AG09319 (cell line): ENCODE data around the gene ZCCHC24.
"Not testable (repeated sequence)": the region's sequence is repeated elsewhere in the genome, so short reads cannot be mapped to it uniquely, and the experiment has no call there.

Experiments used
- DNase-seq: peaks from one replicate; pipeline ENCODE4 v3.0.0-alpha.2; 2010; ENCODE audit warnings: low read depth; ENCODE audit errors: extremely low read depth
- TF ChIP-seq, protein P1 (sequence below): IDR thresholded peaks from 2 replicates; pipeline ENCODE4 v1.5.1; 2011; ENCODE audit warnings: low read depth, mild to moderate bottlenecking, inconsistent platforms, low read length, moderate library complexity

The ZCCHC24 gene

DNA sequence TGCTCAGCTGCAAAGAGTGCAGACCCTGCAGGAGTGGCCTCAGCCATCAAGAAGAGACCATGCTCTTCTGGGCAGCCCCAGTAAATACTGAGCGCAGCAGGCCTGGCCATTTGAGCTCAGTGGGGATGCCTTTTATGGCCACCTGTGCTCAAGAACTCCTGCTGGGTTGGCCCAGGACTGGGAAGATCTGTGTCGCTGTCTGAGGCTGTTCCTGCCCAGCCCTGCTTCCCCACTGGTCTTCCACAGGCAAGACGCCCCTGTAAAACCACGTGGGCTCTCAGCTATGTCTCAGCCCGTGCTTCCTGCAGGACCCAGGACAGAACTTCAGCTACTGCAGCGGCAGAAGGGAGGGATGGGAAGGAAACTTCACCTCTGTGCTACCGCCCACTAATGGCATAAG is 108.7 kb downstream of the ZCCHC24 start:
- no peak for DNase-seq

DNA sequence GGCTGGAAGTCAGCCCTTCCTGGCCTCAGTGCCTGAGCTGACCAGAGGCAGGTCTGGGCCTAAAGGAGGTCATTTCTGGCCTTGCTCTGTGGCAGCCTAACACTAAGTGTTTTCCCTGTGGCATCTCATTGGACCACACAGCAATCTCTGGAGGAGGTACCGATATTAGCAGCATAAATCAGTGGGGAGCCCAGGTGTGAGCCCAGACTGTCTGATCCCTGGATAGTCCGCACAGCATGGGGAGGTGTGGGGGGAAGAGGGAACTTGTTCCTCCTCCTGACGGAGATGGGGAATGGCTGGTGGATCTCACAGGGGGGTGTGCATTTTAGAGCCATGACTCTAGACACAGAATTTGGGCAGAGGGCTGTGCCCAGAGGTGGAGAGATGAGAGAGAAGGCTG is 109.1 kb downstream of the ZCCHC24 start:
- TF ChIP-seq, protein P1, sequence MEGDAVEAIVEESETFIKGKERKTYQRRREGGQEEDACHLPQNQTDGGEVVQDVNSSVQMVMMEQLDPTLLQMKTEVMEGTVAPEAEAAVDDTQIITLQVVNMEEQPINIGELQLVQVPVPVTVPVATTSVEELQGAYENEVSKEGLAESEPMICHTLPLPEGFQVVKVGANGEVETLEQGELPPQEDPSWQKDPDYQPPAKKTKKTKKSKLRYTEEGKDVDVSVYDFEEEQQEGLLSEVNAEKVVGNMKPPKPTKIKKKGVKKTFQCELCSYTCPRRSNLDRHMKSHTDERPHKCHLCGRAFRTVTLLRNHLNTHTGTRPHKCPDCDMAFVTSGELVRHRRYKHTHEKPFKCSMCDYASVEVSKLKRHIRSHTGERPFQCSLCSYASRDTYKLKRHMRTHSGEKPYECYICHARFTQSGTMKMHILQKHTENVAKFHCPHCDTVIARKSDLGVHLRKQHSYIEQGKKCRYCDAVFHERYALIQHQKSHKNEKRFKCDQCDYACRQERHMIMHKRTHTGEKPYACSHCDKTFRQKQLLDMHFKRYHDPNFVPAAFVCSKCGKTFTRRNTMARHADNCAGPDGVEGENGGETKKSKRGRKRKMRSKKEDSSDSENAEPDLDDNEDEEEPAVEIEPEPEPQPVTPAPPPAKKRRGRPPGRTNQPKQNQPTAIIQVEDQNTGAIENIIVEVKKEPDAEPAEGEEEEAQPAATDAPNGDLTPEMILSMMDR, result no peak
- DNase-seq, result no peak

More for the DNA sequence above, 108.7 kb downstream of the ZCCHC24 start:
- TF ChIP-seq, protein P1, result no peak

DNA sequence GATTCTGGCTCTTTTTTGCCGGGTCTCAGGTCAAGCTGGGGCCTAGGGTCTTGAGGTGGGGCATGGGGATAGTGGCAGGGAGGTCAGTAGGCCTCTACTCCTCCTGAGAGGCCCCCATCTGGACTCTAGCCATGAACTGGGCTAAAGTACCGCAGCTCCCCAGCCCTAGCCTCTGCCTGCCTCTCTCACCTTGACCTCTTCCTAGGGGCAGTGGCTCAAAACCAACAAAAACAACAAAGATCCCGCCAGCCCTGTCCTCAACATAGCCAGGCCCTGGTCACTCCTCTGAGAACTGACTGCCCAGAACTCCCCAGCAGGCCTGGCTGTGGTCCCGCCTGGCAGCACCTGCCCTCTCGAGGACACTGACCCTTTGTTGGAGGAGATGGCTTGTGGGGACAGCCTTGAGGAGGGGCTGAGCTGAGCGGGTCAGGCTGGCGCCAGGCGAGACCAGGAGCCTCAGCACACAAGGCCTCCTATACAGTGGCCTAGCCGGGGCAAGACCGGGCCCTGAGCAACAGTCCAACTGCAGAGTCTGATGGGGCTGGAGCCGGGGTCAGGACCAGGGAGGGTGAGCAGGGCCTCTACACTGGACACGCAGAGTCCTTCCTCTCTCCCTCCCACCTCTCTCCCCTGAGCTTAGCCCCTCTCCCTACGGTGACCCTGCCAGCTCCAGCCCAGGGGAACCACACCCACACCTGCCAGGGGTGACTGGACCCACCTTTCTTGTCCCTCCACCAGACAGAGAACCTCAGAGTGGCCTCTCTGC is 109.8 kb downstream of the ZCCHC24 start:
- no peak for DNase-seq
- TF ChIP-seq, protein P1, result no peak

DNA sequence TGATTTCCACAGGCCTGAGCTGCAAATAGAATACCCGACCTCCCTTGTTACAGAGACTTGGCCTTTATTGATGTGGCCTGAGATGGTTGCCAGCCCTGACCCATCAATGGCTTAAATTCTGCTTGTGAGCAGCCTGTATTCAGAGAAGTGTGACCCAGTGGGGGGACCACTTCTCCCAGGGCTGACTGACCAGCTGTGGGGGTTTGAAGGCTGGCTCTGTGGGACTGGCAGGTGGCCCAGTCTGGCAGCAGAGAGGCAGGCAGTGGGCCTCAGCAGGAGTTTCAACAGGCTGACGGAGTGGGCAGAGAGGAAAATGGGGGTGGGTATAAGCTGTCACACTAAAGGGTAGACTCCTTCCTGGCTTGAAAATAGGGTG is 110.3 kb downstream of the ZCCHC24 start:
- no peak for DNase-seq
- TF ChIP-seq, protein P1, result no peak

DNA sequence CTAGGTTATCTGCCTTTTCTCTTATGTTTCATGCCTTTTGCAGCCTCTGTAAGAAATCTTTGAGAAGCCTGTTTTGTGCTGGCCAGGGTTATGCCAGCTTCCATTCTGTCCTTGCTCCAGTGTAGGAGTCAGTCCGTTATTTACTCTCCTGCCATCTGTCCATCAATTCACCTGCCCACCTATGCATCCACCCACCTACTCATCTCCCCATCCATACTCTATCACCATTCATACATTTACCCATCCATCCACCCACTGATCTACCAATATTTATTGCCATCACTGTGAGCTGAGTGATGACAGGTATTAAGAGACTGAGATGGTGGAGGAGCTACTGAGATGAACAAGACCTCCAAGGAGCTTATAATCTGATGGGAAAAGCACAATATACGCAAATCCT is 110.9 kb downstream of the ZCCHC24 start:
- TF ChIP-seq, protein P1, result no peak
- no peak for DNase-seq

DNA sequence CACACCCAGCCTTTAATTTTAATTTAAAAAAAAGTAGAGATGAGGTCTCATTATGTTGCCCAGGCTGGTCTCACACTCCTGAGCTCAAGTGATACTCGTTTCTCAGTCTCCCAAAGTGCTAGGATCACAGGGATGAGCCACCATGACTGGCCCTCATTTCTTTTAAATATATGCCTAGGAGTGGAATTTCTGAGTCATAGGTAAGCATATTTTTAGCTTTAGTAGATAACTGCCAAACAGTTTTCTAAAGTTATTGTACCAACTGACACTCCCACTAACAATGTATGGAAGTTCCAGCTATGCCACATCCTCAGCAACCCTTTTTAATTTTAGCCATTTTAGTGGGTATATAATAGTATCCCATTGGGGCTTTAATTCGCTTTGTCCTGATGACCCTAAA is 111.9 kb downstream of the ZCCHC24 start:
- DNase-seq, result no peak
- TF ChIP-seq, protein P1, result no peak

DNA sequence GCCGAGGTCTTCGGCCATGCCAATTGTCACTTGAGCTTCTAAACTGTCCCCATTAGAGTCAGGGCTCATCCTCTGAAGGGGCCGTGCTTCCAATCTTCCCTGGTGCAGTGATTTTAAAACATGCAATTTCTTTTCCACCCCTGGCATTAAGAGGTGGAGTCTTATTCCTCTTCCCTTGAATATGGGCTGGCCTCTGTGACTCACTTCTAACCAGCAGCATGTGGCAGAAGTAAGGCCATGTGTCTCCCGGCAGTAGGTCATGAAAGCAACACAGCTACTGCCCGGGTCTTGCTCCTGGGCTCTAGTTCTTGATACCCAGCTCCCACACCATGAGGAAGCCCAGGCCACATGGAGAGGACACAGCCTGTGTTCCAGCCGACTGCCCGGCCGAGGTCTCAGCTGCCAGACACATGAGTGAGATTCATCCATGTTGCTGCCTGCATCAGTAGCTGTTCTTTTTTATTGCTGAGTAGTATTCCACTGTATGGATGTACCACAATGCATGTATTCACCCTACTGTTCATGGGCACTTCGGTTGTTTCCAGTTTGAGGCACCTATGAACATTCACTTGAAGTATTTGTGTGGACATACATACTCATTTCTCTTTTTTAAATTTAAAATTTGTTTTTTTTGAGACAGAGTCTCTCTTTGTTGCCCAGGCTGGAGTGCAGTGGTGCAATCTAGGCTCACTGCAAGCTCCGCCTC is 112.7 kb downstream of the ZCCHC24 start:
- not testable (repeated sequence) for DNase-seq
